SK-N-SH (cell line): ENCODE results near the gene R3HDM2. TPM values are rescaled to one million over a fixed set of nuclear protein-coding genes. Genes with fewer than 3 reads are reported as not detected.

Experiments used
- CTCF ChIA-PET: fragments of 300-600, 350-600 bp; formaldehyde crosslinking; extraction: SDS; loops from one replicate; lab custom pipeline; 2021; lab: Yijun Ruan, JAX
- POLR2A ChIA-PET: fragments of 350-600 bp; sonication (Branson Sonifier 250); formaldehyde crosslinking; extraction: SDS; loops from one replicate; lab custom pipeline; 2020; ENCODE audit warnings: antibody characterized with exemption, inconsistent platforms; lab: Yijun Ruan, JAX
- DNase-seq: peaks from one replicate; pipeline ENCODE4 v3.0.0; 2012
- H2AFZ ChIP-seq: fragments of 200-600 bp; sonication (generic); 2 replicates; pipeline ENCODE4 v1.8.1; 2016; ENCODE audit warnings: antibody characterized with exemption, mild to moderate bottlenecking, low read depth
- H3F3A ChIP-seq: fragments of 200-600 bp; sonication (generic); replicated peaks from 2 replicates; pipeline ENCODE3; 2016; ENCODE audit warnings: antibody characterized with exemption, mild to moderate bottlenecking; ENCODE audit not compliant: insufficient read depth
- H3K27ac ChIP-seq, 2 experiments: fragments of 200-500 bp in 1 of 2; fragments of 200-600 bp in 1 of 2; sonication (Bioruptor generic) in 1 of 2; sonication (generic), shearing (Covaris generic) in 1 of 2; 2 replicates each; pipeline versions ENCODE4 v1.5.1 to v1.6.1; 2014 to 2016; ENCODE audit warnings: low read depth in 2 of 2, inconsistent platforms in 1 of 2, low read length in 1 of 2, mild to moderate bottlenecking in 1 of 2, mixed read lengths in 1 of 2
- H3K27me3 ChIP-seq: fragments of 200-600 bp; sonication (generic), shearing (Covaris generic); 2 replicates; pipeline ENCODE4 v1.6.1; 2016; ENCODE audit warnings: mixed run types; ENCODE audit not compliant: insufficient read depth
- H3K36me3 ChIP-seq, 2 experiments: fragments of 200-500 bp in 1 of 2; fragments of 200-600 bp in 1 of 2; sonication (Bioruptor generic) in 1 of 2; sonication (generic) in 1 of 2; replicated peaks in 1 of 2; 2 replicates each; pipeline versions ENCODE3 to v1.5.1; 2014 to 2016; ENCODE audit warnings: low read length in 1 of 2, mild to moderate bottlenecking in 1 of 2; ENCODE audit not compliant: insufficient read depth in 2 of 2, control insufficient read depth in 1 of 2
- H3K4me1 ChIP-seq, 2 experiments: fragments of 200-500 bp in 1 of 2; fragments of 200-600 bp in 1 of 2; sonication (Bioruptor generic) in 1 of 2; sonication (generic), shearing (Covaris generic) in 1 of 2; 2 replicates each; pipeline versions ENCODE4 v1.5.1 to v1.6.1; 2014 to 2016; ENCODE audit warnings: low read depth in 1 of 2, low read length in 1 of 2, mixed run types in 1 of 2; ENCODE audit not compliant: insufficient read depth in 2 of 2, control insufficient read depth in 1 of 2
- H3K4me2 ChIP-seq: fragments of 200-600 bp; sonication (generic), shearing (Covaris generic); 2 replicates; pipeline ENCODE4 v1.6.1; 2017; ENCODE audit warnings: mixed run types
- H3K4me3 ChIP-seq, 2 experiments: fragments of 200-500 bp in 1 of 2; fragments of 200-600 bp in 1 of 2; sonication (Bioruptor generic) in 1 of 2; sonication (generic), shearing (Covaris generic) in 1 of 2; 2 replicates each; pipeline versions ENCODE4 v1.5.1 to v1.8.1; 2014 to 2016; ENCODE audit warnings: low read depth in 2 of 2, inconsistent platforms in 1 of 2, low read length in 1 of 2, mild to moderate bottlenecking in 1 of 2, mixed read lengths in 1 of 2, moderate library complexity in 1 of 2
- H3K79me2 ChIP-seq: fragments of 200-600 bp; sonication (generic); 2 replicates; pipeline ENCODE4 v1.8.1; 2017; ENCODE audit warnings: mild to moderate bottlenecking; ENCODE audit not compliant: insufficient read depth
- H3K9ac ChIP-seq: fragments of 200-600 bp; sonication (generic); 2 replicates; pipeline ENCODE4 v1.6.1; 2017; ENCODE audit warnings: mixed run types
- H3K9me2 ChIP-seq: fragments of 200-600 bp; sonication (generic); 2 replicates; pipeline ENCODE4 v1.6.1; 2017; ENCODE audit warnings: mixed run types
- H3K9me3 ChIP-seq: fragments of 200-600 bp; sonication (generic); 2 replicates; pipeline ENCODE4 v1.6.1; 2017; ENCODE audit warnings: mixed run types, mild to moderate bottlenecking, moderate library complexity
- H4K20me1 ChIP-seq: fragments of 200-600 bp; sonication (generic); 2 replicates; pipeline ENCODE4 v1.6.1; 2017; ENCODE audit warnings: mild to moderate bottlenecking, mixed run types; ENCODE audit not compliant: insufficient read depth
- CHD2 ChIP-seq: fragments of 150-350 bp; IDR thresholded peaks from 2 replicates; pipeline ENCODE4 v1.6.1; 2018; ENCODE audit warnings: low read length; ENCODE audit not compliant: partially characterized antibody
- ELF1 ChIP-seq: IDR thresholded peaks from 2 replicates; pipeline ENCODE4 v1.4.0; 2012
- EP300 ChIP-seq, 2 experiments: IDR thresholded peaks; 2 replicates each; pipeline versions ENCODE4 v1.4.0 to v1.6.1; 2012; ENCODE audit warnings: borderline replicate concordance in 1 of 2, low read depth in 1 of 2, low read length in 1 of 2
- EZH2phosphoT487 ChIP-seq: fragments of 200-600 bp; sonication (generic); IDR thresholded peaks from 2 replicates; pipeline ENCODE4 v1.6.1; 2017; ENCODE audit warnings: low read depth, mixed run types, mild to moderate bottlenecking, antibody characterized with exemption, moderate library complexity, borderline replicate concordance
- FOSL2 ChIP-seq: IDR thresholded peaks from 2 replicates; pipeline ENCODE4 v1.4.0; 2012; ENCODE audit warnings: low read depth, mild to moderate bottlenecking, moderate library complexity, borderline replicate concordance
- FOXM1 ChIP-seq: IDR thresholded peaks from 2 replicates; pipeline ENCODE4 v1.4.0; 2012; ENCODE audit warnings: low read depth, mild to moderate bottlenecking
- MXI1 ChIP-seq: IDR thresholded peaks from 2 replicates; pipeline ENCODE4 v1.6.1; 2012; ENCODE audit warnings: mild to moderate bottlenecking, low read depth, low read length, improper control_type of control experiment
- NRF1 ChIP-seq: IDR thresholded peaks from 2 replicates; pipeline ENCODE4 v1.6.1; 2012; ENCODE audit warnings: low read depth, mild to moderate bottlenecking, low read length
- PBX3 ChIP-seq: IDR thresholded peaks from 2 replicates; pipeline ENCODE4; 2012
- POLR2AphosphoS5 ChIP-seq: IDR thresholded peaks from 2 replicates; pipeline ENCODE4 v1.6.1; 2012; ENCODE audit warnings: low read depth, low read length
- RFX5 ChIP-seq: IDR thresholded peaks from 2 replicates; pipeline ENCODE4 v1.6.1; 2012; ENCODE audit warnings: mild to moderate bottlenecking, improper control_type of control experiment, low read length
- SMC3 ChIP-seq: IDR thresholded peaks from 2 replicates; pipeline ENCODE4 v1.6.1; 2012; ENCODE audit warnings: low read depth, low read length, improper control_type of control experiment
- TCF12 ChIP-seq: IDR thresholded peaks from 2 replicates; pipeline ENCODE4 v1.4.0; 2012
- WGBS: methylation state at CpG from one replicate; pipeline ENCODE4 v1.1.6; 2017; ENCODE audit warnings: low lambda C conversion rate; 5-methylcytosine and 5-hydroxymethylcytosine counted together
- polyA plus RNA-seq, 3 experiments: library from polyadenylated mRNA; depleted of rRNA; stranded (reverse); fragments of >200 nt; gene quantifications; 2 replicates each; pipeline ENCODE4 v1.2.3, GENCODE V29; 2012

R3HDM2 gene
- polyA plus RNA-seq, 1 of the 3 experiments (the other 2 are of a cell fraction): 23.1 TPM

- Histone ChIP-seq H2AFZ (no peak overlapping the region), H3F3A (no peaks in the 10 kb centered on the region), H3K27me3 (peaks cover 42% of the 10 kb centered on the region), H3K4me1 (peaks cover 0 to 19% of the 10 kb centered on the region in 2 experiments; a peak in 1 of 4 replicates), H4K20me1 (no peaks in the 10 kb centered on the region), H3K9me3 (no peaks in the 10 kb centered on the region), H3K36me3 (no peaks in the 10 kb centered on the region), H3K4me3 (no peak overlapping the region), H3K9ac (no peak overlapping the region), H3K27ac (no peak overlapping the region), H3K4me2 (no peak overlapping the region), H3K9me2 (no peaks in the 10 kb centered on the region), H3K79me2 (no peaks in the 10 kb centered on the region)
- ChIA-PET POLR2A (no interaction called here), CTCF (interaction anchor here (13.3 kb wide), 1 partner anchor 20 kb away, joined by 271 read pairs; a partner anchor contains a TSS)
- no peak for TF ChIP-seq TCF12
- TF ChIP-seq FOXM1: no peak
- no peak for TF ChIP-seq CHD2
- TF ChIP-seq EP300 (IDR thresholded peaks at IDR 0.05; ENCODE audit: borderline replicate concordance in 1 of 2, low read depth in 1 of 2, low read length in 1 of 2): no peak
- no peak for TF ChIP-seq MXI1
- 74% methylated on average over 1 of the region's 1 CpG for WGBS
- DNase-seq: no peak
These were observed 210.1 kb downstream of the R3HDM2 start for GRCh38 chr12:57220770-57221168.

GRCh38 chr12:57219993-57220754, 210.7 kb downstream of the R3HDM2 start:
- no peaks in the 10 kb centered on the region for H4K20me1 ChIP-seq
- no peak overlapping the region for H3K4me3 ChIP-seq
- H3K27me3 ChIP-seq: peaks cover 48% of the 10 kb centered on the region
- H3K36me3 ChIP-seq: no peaks in the 10 kb centered on the region
- DNase-seq: peak; percentile 77
- peaks cover 0 to 21% of the 10 kb centered on the region in 2 experiments; a peak in 1 of 4 replicates for H3K4me1 ChIP-seq
- ChIA-PET CTCF (interaction anchor here (0.6 to 15.9 kb wide), 5 partner anchors 18 to 413 kb away, joined by 3 to 937 read pairs (median 3); partner anchors contain the start of genes B4GALNT1, SHMT2 and STAC3), POLR2A (interaction anchor here (1.4 to 1.6 kb wide), 2 partner anchors 10 to 19 kb away, joined by 3 to 9 read pairs; partner anchors contain the start of gene SHMT2)
- H3K9me3 ChIP-seq: no peaks in the 10 kb centered on the region
- no peak overlapping the region for H3K4me2 ChIP-seq
- no peaks in the 10 kb centered on the region for H3K79me2 ChIP-seq
- no peak overlapping the region for H3K27ac ChIP-seq
- TF ChIP-seq RFX5 (no peak), PBX3 (no peak), ELF1 (no peak), SMC3 (no peak), EZH2phosphoT487 (no peak), FOSL2 (no peak), POLR2AphosphoS5 (no peak), NRF1 (no peak)
- TF ChIP-seq, all 33 proteins: peak for 0
- H3K9ac ChIP-seq: no peak overlapping the region
- 19% methylated on average over 36 of the region's 38 CpGs for WGBS
- no peaks in the 10 kb centered on the region for H3F3A ChIP-seq
- H3K9me2 ChIP-seq: no peaks in the 10 kb centered on the region
- H2AFZ ChIP-seq: no peak overlapping the region
